Osteocyte (in vitro differentiated cells): ENCODE measurements around the gene BMP8A. TPM values are rescaled to one million over a fixed set of nuclear protein-coding genes. Genes with fewer than 3 reads are reported as not detected.
"Not testable (repeated sequence)": the region's sequence is repeated elsewhere in the genome, so short reads cannot be mapped to it uniquely, and the experiment has no call there.

ENCODE experiments used
- DNase-seq: peaks from one replicate; pipeline ENCODE4 v3.0.0; 2021; ENCODE audit warnings: mixed read lengths; ENCODE audit not compliant: unreplicated experiment; ENCODE audit errors: extremely low spot score
- H3K27ac Mint-ChIP-seq: one replicate; pipeline ENCODE4 v1.8.0; 2021; ENCODE audit warnings: mild to moderate bottlenecking, mixed read lengths; ENCODE audit not compliant: unreplicated experiment
- H3K27me3 Mint-ChIP-seq: one replicate; pipeline ENCODE4 v1.8.0; 2021; ENCODE audit warnings: mixed read lengths; ENCODE audit not compliant: unreplicated experiment
- H3K36me3 Mint-ChIP-seq: one replicate; pipeline ENCODE4 v1.8.0; 2021; ENCODE audit warnings: mixed read lengths; ENCODE audit not compliant: unreplicated experiment
- H3K4me1 Mint-ChIP-seq: one replicate; pipeline ENCODE4 v1.8.0; 2021; ENCODE audit warnings: mixed read lengths; ENCODE audit not compliant: unreplicated experiment
- H3K4me3 Mint-ChIP-seq: one replicate; pipeline ENCODE4 v1.8.0; 2021; ENCODE audit warnings: mild to moderate bottlenecking, moderate library complexity, mixed read lengths; ENCODE audit not compliant: unreplicated experiment
- H3K9me3 Mint-ChIP-seq: one replicate; pipeline ENCODE4 v1.8.0; 2021; ENCODE audit warnings: mixed read lengths; ENCODE audit not compliant: unreplicated experiment
- total RNA-seq: library from RNA; stranded (reverse); gene quantifications from 2 replicates; pipeline ENCODE4 v1.2.1, GENCODE V29; 2021
- TF ChIP-seq, protein P1 (sequence below): fragments of 200-600 bp; sonication (generic); IDR thresholded peaks from 2 replicates; pipeline ENCODE4 v1.5.0; 2021; ENCODE audit warnings: antibody characterized with exemption, mild to moderate bottlenecking, moderate library complexity

Gene BMP8A
- total RNA-seq, 1 donor from 2014 or later = not detected

DNA sequence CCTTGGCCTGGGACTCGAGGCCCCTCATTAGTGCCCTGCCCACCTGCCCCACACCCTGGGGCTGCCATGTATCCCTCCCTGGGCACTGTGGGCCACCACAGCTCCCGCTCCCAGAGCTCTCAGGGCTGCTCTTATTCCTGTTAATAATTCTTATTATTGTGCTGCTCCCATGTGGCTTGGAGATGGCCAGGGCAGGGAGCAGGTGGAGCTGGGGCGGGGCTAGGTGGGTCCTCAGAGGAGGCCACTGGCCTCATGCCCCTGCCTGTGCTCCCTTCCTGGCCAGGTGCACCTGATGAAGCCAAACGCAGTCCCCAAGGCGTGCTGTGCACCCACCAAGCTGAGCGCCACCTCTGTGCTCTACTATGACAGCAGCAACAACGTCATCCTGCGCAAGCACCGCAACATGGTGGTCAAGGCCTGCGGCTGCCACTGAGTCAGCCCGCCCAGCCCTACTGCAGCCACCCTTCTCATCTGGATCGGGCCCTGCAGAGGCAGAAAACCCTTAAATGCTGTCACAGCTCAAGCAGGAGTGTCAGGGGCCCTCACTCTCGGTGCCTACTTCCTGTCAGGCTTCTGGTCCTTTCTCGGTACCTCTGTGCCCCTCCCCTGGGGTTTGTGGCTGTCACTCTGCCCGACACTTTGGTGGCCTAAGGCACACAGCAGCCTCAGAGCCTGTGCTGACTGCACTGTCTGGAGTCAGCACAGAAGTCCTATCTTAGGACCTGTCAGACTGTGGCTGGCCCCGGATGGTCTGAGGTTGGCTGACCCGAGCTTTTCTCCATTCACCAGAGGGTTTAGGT, 34.1 kb downstream of the BMP8A start:
- TF ChIP-seq, protein P1, sequence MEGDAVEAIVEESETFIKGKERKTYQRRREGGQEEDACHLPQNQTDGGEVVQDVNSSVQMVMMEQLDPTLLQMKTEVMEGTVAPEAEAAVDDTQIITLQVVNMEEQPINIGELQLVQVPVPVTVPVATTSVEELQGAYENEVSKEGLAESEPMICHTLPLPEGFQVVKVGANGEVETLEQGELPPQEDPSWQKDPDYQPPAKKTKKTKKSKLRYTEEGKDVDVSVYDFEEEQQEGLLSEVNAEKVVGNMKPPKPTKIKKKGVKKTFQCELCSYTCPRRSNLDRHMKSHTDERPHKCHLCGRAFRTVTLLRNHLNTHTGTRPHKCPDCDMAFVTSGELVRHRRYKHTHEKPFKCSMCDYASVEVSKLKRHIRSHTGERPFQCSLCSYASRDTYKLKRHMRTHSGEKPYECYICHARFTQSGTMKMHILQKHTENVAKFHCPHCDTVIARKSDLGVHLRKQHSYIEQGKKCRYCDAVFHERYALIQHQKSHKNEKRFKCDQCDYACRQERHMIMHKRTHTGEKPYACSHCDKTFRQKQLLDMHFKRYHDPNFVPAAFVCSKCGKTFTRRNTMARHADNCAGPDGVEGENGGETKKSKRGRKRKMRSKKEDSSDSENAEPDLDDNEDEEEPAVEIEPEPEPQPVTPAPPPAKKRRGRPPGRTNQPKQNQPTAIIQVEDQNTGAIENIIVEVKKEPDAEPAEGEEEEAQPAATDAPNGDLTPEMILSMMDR = no peak
- no peaks in the 10 kb centered on the region for H3K27me3 Mint-ChIP-seq
- H3K27ac Mint-ChIP-seq = no peak overlapping the region
- no peaks in the 10 kb centered on the region for H3K9me3 Mint-ChIP-seq
- no peaks in the 10 kb centered on the region for H3K4me1 Mint-ChIP-seq
- no peak overlapping the region for H3K4me3 Mint-ChIP-seq
- no peak for DNase-seq
- H3K36me3 Mint-ChIP-seq = peaks cover 12% of the 10 kb centered on the region

DNA sequence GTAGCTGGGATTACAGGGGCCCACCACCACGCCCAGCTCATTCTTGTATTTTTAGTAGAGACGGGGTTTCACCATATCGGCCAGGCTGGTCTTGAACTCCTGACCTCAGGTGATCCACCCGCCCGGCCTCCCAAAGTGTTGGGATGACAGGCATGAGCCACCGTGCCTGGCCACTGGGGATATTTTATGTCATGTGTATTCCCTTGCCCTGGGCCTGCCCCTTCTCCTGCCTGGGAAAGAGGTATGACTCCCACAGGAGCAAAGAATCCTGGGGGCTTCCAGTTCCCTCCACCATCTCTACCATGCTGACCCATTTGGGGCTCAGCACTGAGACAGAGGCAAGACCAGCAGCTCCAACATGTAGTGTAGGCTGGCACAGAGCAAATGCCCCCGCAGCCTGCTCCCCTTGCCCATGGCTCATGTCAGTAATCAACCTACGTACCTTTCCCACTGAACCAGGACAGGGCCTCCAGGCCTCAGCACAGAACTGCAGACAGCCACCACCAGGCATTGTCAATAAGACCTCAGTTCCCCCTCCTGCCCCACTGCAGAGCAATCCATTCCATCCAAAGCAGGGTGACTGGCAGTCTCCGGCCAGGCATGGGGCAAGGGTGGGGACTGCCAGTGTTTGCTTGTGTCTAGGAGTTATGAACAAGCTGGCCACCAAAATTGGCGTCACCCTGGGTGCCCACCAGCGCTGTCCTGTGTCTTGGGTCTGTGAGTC, 35.2 kb downstream of the BMP8A start:
- Mint-ChIP-seq H3K27ac (no peak overlapping the region), H3K4me1 (no peaks in the 10 kb centered on the region), H3K9me3 (no peaks in the 10 kb centered on the region)

DNA sequence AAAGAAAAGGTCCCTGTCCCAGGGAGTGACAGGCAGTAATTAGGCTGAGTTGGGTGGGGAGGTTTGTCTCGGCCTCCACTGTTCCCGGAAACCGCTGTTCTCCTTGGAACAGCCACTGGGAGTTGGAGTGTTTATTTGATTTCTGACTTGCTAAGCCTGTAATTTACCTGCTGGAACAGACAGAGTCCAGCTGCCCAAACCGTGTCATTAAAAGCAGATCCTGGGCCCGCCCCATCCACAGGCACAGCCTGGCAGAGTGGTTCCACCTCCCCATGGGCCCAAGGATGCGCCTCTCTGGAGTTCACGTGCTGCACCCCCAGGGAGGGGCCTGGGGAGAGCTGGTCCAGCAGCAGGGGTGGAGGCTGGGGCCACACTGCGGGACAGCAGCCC, 35.7 kb downstream of the BMP8A start:
- peaks cover 19% of the 10 kb centered on the region for H3K36me3 Mint-ChIP-seq
- not testable (repeated sequence) for H3K9me3 Mint-ChIP-seq, H3K27me3 Mint-ChIP-seq, H3K4me1 Mint-ChIP-seq, DNase-seq, H3K27ac Mint-ChIP-seq, H3K4me3 Mint-ChIP-seq

More for the DNA sequence above, 35.2 kb downstream of the BMP8A start:
- Mint-ChIP-seq H3K36me3 (peaks cover 15% of the 10 kb centered on the region), H3K27me3 (no peaks in the 10 kb centered on the region), H3K4me3 (no peak overlapping the region)
- no peak for DNase-seq
- TF ChIP-seq, protein P1 = no peak

DNA sequence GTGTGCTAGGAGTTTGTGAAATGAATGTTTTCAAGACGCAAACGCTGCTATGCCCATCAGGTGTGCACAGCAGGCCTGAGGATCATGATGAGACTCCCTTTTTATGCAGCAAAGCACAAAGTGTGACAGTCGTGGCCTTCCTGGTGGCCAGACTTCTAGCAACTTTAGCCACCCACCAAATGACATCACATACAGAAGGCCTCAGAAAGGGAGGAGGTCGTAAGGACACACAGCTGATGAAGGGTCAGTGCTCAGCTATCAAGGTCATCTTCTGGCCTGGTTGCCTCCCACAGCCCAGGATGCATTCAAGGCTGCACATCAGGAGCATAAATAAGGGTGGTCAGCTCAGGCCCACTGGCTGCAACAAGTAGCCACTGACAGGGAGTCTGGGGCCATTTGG, 36.6 kb downstream of the BMP8A start:
- no peak for DNase-seq
- Mint-ChIP-seq H3K27ac (no peak overlapping the region), H3K9me3 (no peaks in the 10 kb centered on the region), H3K4me1 (no peaks in the 10 kb centered on the region), H3K4me3 (no peak overlapping the region), H3K36me3 (peaks cover 20% of the 10 kb centered on the region), H3K27me3 (no peaks in the 10 kb centered on the region)
- TF ChIP-seq, protein P1 = no peak

DNA sequence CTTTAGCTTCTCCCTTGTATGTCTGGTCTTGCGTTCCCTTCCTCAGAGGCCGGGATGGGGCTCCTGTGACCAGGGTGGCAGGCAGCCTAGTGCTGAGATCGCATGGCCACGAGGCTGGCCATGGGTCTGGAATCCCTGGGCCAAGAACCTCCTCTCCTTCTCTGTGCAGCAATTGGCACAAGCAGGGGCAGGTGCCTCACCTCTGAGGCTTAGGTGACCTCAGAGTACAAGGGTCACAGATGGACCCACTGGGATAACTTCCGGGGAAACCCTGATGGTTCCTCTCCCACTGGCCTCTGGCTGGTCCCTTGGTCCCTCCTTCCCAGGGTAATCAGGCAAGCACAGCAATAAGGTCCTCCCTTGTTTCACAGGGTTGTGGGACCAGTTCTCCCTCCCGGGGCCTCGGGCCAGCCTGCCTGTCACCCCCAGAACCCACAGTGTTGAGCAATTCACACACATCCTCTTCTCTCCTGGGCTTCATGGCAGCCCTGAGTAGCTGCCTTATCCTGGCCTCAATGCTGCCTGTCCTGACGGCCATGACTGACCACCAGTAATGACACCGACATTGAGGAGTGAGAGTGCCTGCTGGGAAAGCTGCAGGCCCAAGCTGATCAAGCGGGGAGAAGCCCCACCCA, 38.6 kb downstream of the BMP8A start:
- TF ChIP-seq, protein P1 = no peak
- no peak overlapping the region for H3K27ac Mint-ChIP-seq
- DNase-seq = no peak
- H3K9me3 Mint-ChIP-seq = no peaks in the 10 kb centered on the region
- no peaks in the 10 kb centered on the region for H3K27me3 Mint-ChIP-seq
- peaks cover 16% of the 10 kb centered on the region for H3K36me3 Mint-ChIP-seq
- H3K4me1 Mint-ChIP-seq = peaks cover 4% of the 10 kb centered on the region
- no peak overlapping the region for H3K4me3 Mint-ChIP-seq
